MM.1S (cell line): ENCODE data around the gene C16orf46.

Experiments used
- DNase-seq: peaks from one replicate; pipeline ENCODE4 v3.0.0-alpha.2; 2015
- H2AFZ ChIP-seq: fragments of 300-600 bp; sonication (generic); 2 replicates; pipeline ENCODE4 v1.6.0; 2016; ENCODE audit warnings: antibody characterized with exemption, low read length
- H3F3A ChIP-seq: fragments of 300-600 bp; sonication (generic); 2 replicates; pipeline ENCODE4 v1.6.1; 2016; ENCODE audit warnings: mild to moderate bottlenecking, antibody characterized with exemption, low read length, moderate library complexity, mixed read lengths; ENCODE audit not compliant: insufficient read depth
- H3K27ac ChIP-seq: fragments of 300-600 bp; sonication (generic); 2 replicates; pipeline ENCODE4 v1.5.1; 2016; ENCODE audit warnings: mild to moderate bottlenecking, low read length
- H3K27me3 ChIP-seq: fragments of 300-600 bp; sonication (generic); replicated peaks from 2 replicates; pipeline ENCODE4 v1.6.0; 2016; ENCODE audit warnings: low read length; ENCODE audit not compliant: insufficient read depth
- H3K36me3 ChIP-seq: fragments of 300-600 bp; sonication (generic); replicated peaks from 2 replicates; pipeline ENCODE4 v1.6.1; 2016; ENCODE audit warnings: mild to moderate bottlenecking, low read length, mixed read lengths; ENCODE audit not compliant: insufficient read depth
- H3K4me1 ChIP-seq: fragments of 300-600 bp; sonication (generic); 2 replicates; pipeline ENCODE4 v1.6.1; 2016; ENCODE audit warnings: low read length, mixed read lengths
- H3K4me2 ChIP-seq: fragments of 300-600 bp; sonication (generic); 2 replicates; pipeline ENCODE4 v1.6.0; 2016; ENCODE audit warnings: low read depth, low read length
- H3K4me3 ChIP-seq: fragments of 300-600 bp; sonication (generic); 2 replicates; pipeline ENCODE4 v1.5.1; 2016; ENCODE audit warnings: low read length, mixed read lengths
- H3K79me2 ChIP-seq: fragments of 300-600 bp; sonication (generic); 2 replicates; pipeline ENCODE4 v1.6.1; 2016; ENCODE audit warnings: mixed run types, low read length, mixed read lengths
- H3K9ac ChIP-seq: fragments of 300-600 bp; sonication (generic); 2 replicates; pipeline ENCODE4 v1.6.1; 2016; ENCODE audit warnings: low read length, mixed read lengths
- H3K9me2 ChIP-seq: fragments of 300-600 bp; sonication (generic); replicated peaks from 2 replicates; pipeline ENCODE4 v1.6.1; 2016; ENCODE audit warnings: mild to moderate bottlenecking, low read length, mixed read lengths; ENCODE audit not compliant: insufficient read depth
- H3K9me3 ChIP-seq: fragments of 300-600 bp; sonication (generic); replicated peaks from 2 replicates; pipeline ENCODE4 v1.6.1; 2016; ENCODE audit warnings: mild to moderate bottlenecking, low read length, mixed read lengths; ENCODE audit not compliant: insufficient read depth
- H4K20me1 ChIP-seq: fragments of 300-600 bp; sonication (generic); 2 replicates; pipeline ENCODE4 v1.6.1; 2016; ENCODE audit warnings: mild to moderate bottlenecking, low read length, moderate library complexity, mixed read lengths; ENCODE audit not compliant: insufficient read depth
- EZH2 ChIP-seq: fragments of 300-600 bp; sonication (generic); optimal IDR thresholded peaks from 2 replicates; pipeline ENCODE3; 2017; ENCODE audit warnings: low read depth, mild to moderate bottlenecking, antibody characterized with exemption, low read length, mixed read lengths
- EZH2phosphoT487 ChIP-seq: fragments of 300-600 bp; sonication (generic); IDR thresholded peaks from 2 replicates; pipeline ENCODE4 v1.6.1; 2018; ENCODE audit warnings: antibody characterized with exemption, low read length
- TF ChIP-seq, protein P1 (sequence below): fragments of 300-600 bp; sonication (generic); IDR thresholded peaks from 2 replicates; pipeline ENCODE4 v1.5.1; 2016; ENCODE audit warnings: antibody characterized with exemption, low read length, mixed read lengths

Gene C16orf46

GRCh38 chr16:81060576-81061306 lies 16.3 kb downstream of the C16orf46 start:
- Histone ChIP-seq H3K9ac (no peak overlapping the region), H3K79me2 (no peaks in the 10 kb centered on the region), H3F3A (no peaks in the 10 kb centered on the region), H3K9me3 (no peaks in the 10 kb centered on the region), H2AFZ (no peak overlapping the region), H3K36me3 (no peaks in the 10 kb centered on the region), H3K27me3 (no peaks in the 10 kb centered on the region), H4K20me1 (no peaks in the 10 kb centered on the region), H3K9me2 (no peaks in the 10 kb centered on the region), H3K4me2 (no peak overlapping the region), H3K27ac (no peak overlapping the region), H3K4me1 (no peaks in the 10 kb centered on the region), H3K4me3 (no peak overlapping the region)
- TF ChIP-seq EZH2 = no peak
- no peak for TF ChIP-seq EZH2phosphoT487
- TF ChIP-seq, protein P1, sequence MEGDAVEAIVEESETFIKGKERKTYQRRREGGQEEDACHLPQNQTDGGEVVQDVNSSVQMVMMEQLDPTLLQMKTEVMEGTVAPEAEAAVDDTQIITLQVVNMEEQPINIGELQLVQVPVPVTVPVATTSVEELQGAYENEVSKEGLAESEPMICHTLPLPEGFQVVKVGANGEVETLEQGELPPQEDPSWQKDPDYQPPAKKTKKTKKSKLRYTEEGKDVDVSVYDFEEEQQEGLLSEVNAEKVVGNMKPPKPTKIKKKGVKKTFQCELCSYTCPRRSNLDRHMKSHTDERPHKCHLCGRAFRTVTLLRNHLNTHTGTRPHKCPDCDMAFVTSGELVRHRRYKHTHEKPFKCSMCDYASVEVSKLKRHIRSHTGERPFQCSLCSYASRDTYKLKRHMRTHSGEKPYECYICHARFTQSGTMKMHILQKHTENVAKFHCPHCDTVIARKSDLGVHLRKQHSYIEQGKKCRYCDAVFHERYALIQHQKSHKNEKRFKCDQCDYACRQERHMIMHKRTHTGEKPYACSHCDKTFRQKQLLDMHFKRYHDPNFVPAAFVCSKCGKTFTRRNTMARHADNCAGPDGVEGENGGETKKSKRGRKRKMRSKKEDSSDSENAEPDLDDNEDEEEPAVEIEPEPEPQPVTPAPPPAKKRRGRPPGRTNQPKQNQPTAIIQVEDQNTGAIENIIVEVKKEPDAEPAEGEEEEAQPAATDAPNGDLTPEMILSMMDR = no peak
- DNase-seq = no peak

- Histone ChIP-seq H3K79me2 (no peaks in the 10 kb centered on the region), H3K9me2 (no peaks in the 10 kb centered on the region), H3K27me3 (no peaks in the 10 kb centered on the region), H3K9me3 (no peaks in the 10 kb centered on the region), H3K4me2 (no peak overlapping the region), H3F3A (no peaks in the 10 kb centered on the region), H3K36me3 (no peaks in the 10 kb centered on the region), H3K9ac (no peak overlapping the region), H3K4me3 (no peak overlapping the region), H3K4me1 (no peaks in the 10 kb centered on the region), H3K27ac (no peak overlapping the region), H2AFZ (no peak overlapping the region), H4K20me1 (no peaks in the 10 kb centered on the region)
- no peak for TF ChIP-seq EZH2phosphoT487
- TF ChIP-seq, protein P1 = no peak
- no peak for TF ChIP-seq EZH2
- DNase-seq = no peak
These were observed 23.3 kb downstream of the C16orf46 start for GRCh38 chr16:81053761-81054160.

GRCh38 chr16:81042821-81043220 lies 34.2 kb downstream of the C16orf46 start:
- Histone ChIP-seq H4K20me1 (no peaks in the 10 kb centered on the region), H3K4me1 (no peaks in the 10 kb centered on the region), H3K9me2 (no peaks in the 10 kb centered on the region), H3K9ac (no peak overlapping the region), H2AFZ (no peak overlapping the region), H3K27me3 (no peaks in the 10 kb centered on the region), H3K27ac (no peak overlapping the region), H3K79me2 (0 out of 2 replicates have a peak, but pooled peaks cover 4% of the 10 kb centered on the region), H3K36me3 (no peaks in the 10 kb centered on the region), H3K9me3 (no peaks in the 10 kb centered on the region), H3F3A (no peaks in the 10 kb centered on the region), H3K4me2 (no peak overlapping the region), H3K4me3 (no peak overlapping the region)
- TF ChIP-seq EZH2 (no peak), EZH2phosphoT487 (no peak)
- TF ChIP-seq, protein P1 = no peak
- no peak for DNase-seq
